ENCODE measurements around the gene TMEM183A. TPM values are rescaled to one million over a fixed set of nuclear protein-coding genes. Genes with fewer than 3 reads are reported as not detected.
A peak's percentile ranks its signal among the peaks of the same experiment; 100 is the strongest.

Gene TMEM183A
- total and polyA plus RNA-seq, 4 donors: 29.4 to 63.9 (median 51.7) TPM

GRCh38 chr1:203044546-203045250 lies 37.5 kb downstream of the TMEM183A start:
- no peaks in the 10 kb centered on the region for H3K36me3 ChIP-seq (ENCODE audit: control insufficient read depth in 4 of 4, insufficient read depth in 4 of 4, low read length in 4 of 4)
- H3K9me3 ChIP-seq (ENCODE audit: control insufficient read depth in 4 of 4, insufficient read depth in 3 of 4, low read length in 3 of 4): no peaks in the 10 kb centered on the region
- no peak for ATAC-seq (ENCODE audit: insufficient read depth, low FRiP score)
- H3K4me1 ChIP-seq (ENCODE audit: control insufficient read depth in 5 of 5, insufficient read depth in 5 of 5, low read length in 5 of 5): peaks cover 0 to 2% (median 0%) of the 10 kb centered on the region in 5 donors
- 91 to 95% methylated on average over 7 of the region's 7 CpGs for WGBS, 2 donors
- no peak overlapping the region for H3K9ac ChIP-seq (ENCODE audit: insufficient read depth in 1 of 2, low read length in 2 of 2)
- H3K27ac ChIP-seq (ENCODE audit: low read depth in 1 of 2, low read length in 1 of 2): no peak overlapping the region
- no peak for DNase-seq
- H3K4me3 ChIP-seq: no peak overlapping the region
- no peaks in the 10 kb centered on the region for H3K27me3 ChIP-seq (ENCODE audit: control insufficient read depth in 3 of 3, insufficient read depth in 3 of 3, low read length in 2 of 3)
- no peak for TF ChIP-seq CTCF (IDR thresholded peaks at IDR 0.05; ENCODE audit: control extremely low read depth, extremely low read depth)

GRCh38 chr1:203045336-203045735 lies 38.2 kb downstream of the TMEM183A start:
- Histone ChIP-seq H3K4me1 (ENCODE audit: control insufficient read depth in 5 of 5, insufficient read depth in 5 of 5, low read length in 5 of 5) (peaks cover 0 to 2% (median 0%) of the 10 kb centered on the region in 5 donors), H3K27ac (ENCODE audit: low read depth in 1 of 2, low read length in 1 of 2) (no peak overlapping the region), H3K4me3 (no peak overlapping the region), H3K9me3 (ENCODE audit: control insufficient read depth in 4 of 4, insufficient read depth in 3 of 4, low read length in 3 of 4) (no peaks in the 10 kb centered on the region), H3K9ac (ENCODE audit: insufficient read depth in 1 of 2, low read length in 2 of 2) (no peak overlapping the region), H3K36me3 (ENCODE audit: control insufficient read depth in 4 of 4, insufficient read depth in 4 of 4, low read length in 4 of 4) (no peaks in the 10 kb centered on the region), H3K27me3 (ENCODE audit: control insufficient read depth in 3 of 3, insufficient read depth in 3 of 3, low read length in 2 of 3) (no peaks in the 10 kb centered on the region)
- ATAC-seq (ENCODE audit: insufficient read depth, low FRiP score): no peak
- TF ChIP-seq CTCF (IDR thresholded peaks at IDR 0.05; ENCODE audit: control extremely low read depth, extremely low read depth): no peak
- DNase-seq: no peak
- 93 to 95% methylated on average over 17 of the region's 17 CpGs for WGBS, 2 donors

- no peak for TF ChIP-seq CTCF (IDR thresholded peaks at IDR 0.05; ENCODE audit: control extremely low read depth, extremely low read depth)
- ATAC-seq (ENCODE audit: insufficient read depth, low FRiP score) (no peak), DNase-seq (peak; percentile 22 to 54 (median 35))
- no peaks in the 10 kb centered on the region for H3K9me3 ChIP-seq (ENCODE audit: control insufficient read depth in 4 of 4, insufficient read depth in 3 of 4, low read length in 3 of 4)
- 87 to 91% methylated on average over 16 of the region's 16 CpGs for WGBS, 2 donors
- H3K27me3 ChIP-seq (ENCODE audit: control insufficient read depth in 3 of 3, insufficient read depth in 3 of 3, low read length in 2 of 3): no peaks in the 10 kb centered on the region
- H3K36me3 ChIP-seq (ENCODE audit: control insufficient read depth in 4 of 4, insufficient read depth in 4 of 4, low read length in 4 of 4): no peaks in the 10 kb centered on the region
- H3K9ac ChIP-seq (ENCODE audit: insufficient read depth in 1 of 2, low read length in 2 of 2): no peak overlapping the region
- H3K27ac ChIP-seq (ENCODE audit: low read depth in 1 of 2, low read length in 1 of 2): no peak overlapping the region
- peaks cover 0 to 2% (median 0%) of the 10 kb centered on the region in 5 donors for H3K4me1 ChIP-seq (ENCODE audit: control insufficient read depth in 5 of 5, insufficient read depth in 5 of 5, low read length in 5 of 5)
- no peak overlapping the region for H3K4me3 ChIP-seq
These were observed 38.8 kb downstream of the TMEM183A start for GRCh38 chr1:203045821-203046594.
